Measurements from ENCODE around the gene UBA6. TPM values are rescaled to one million over a fixed set of nuclear protein-coding genes. Genes with fewer than 3 reads are reported as not detected.
"Not testable (repeated sequence)": the region's sequence is repeated elsewhere in the genome, so short reads cannot be mapped to it uniquely, and the experiment has no call there.

The UBA6 gene
- total RNA-seq, 1 experiment from 2014 or later, result 83.1 TPM

- intact Hi-C loops (cut with micrococcal nuclease), result no loop called here
- no peaks in the 10 kb centered on the region for H3K27me3 Mint-ChIP-seq (ENCODE audit: insufficient read depth, unreplicated experiment)
- H3K9me3 Mint-ChIP-seq (ENCODE audit: unreplicated experiment), result peaks cover 2% of the 10 kb centered on the region
- no peak for DNase-seq (ENCODE audit: unreplicated experiment)
- no peak overlapping the region for H3K27ac Mint-ChIP-seq (ENCODE audit: low read depth, unreplicated experiment)
- no peaks in the 10 kb centered on the region for H3K4me1 Mint-ChIP-seq (ENCODE audit: insufficient read depth, unreplicated experiment)
- ChIA-PET CTCF (no interaction called here), POLR2A (interaction anchor here (0.6 kb wide), 1 partner anchor 612 kb away, joined by 3 read pairs; no protein-coding TSS in a partner anchor)
- peaks cover 69% of the 10 kb centered on the region for H3K36me3 Mint-ChIP-seq (ENCODE audit: insufficient read depth, unreplicated experiment)
- TF ChIP-seq CTCF (IDR thresholded peaks at IDR 0.05; ENCODE audit: unreplicated experiment), result no peak
- H3K4me3 Mint-ChIP-seq (ENCODE audit: unreplicated experiment), result no peak overlapping the region
- BruUV-seq (replicated peaks), result no TSS peak
Measured at GRCh38 chr4:67659065-67659464, 41.9 kb downstream of the UBA6 start.

- BruUV-seq (replicated peaks), result no TSS peak
- Mint-ChIP-seq H3K9me3 (ENCODE audit: unreplicated experiment) (peaks cover 9% of the 10 kb centered on the region), H3K27ac (ENCODE audit: low read depth, unreplicated experiment) (no peak overlapping the region), H3K36me3 (ENCODE audit: insufficient read depth, unreplicated experiment) (peaks cover 72% of the 10 kb centered on the region), H3K4me3 (ENCODE audit: unreplicated experiment) (no peak overlapping the region), H3K27me3 (ENCODE audit: insufficient read depth, unreplicated experiment) (no peaks in the 10 kb centered on the region), H3K4me1 (ENCODE audit: insufficient read depth, unreplicated experiment) (no peaks in the 10 kb centered on the region)
- no peak for DNase-seq (ENCODE audit: unreplicated experiment)
- ChIA-PET POLR2A (no interaction called here), CTCF (interaction anchor here (0.7 kb wide), 1 partner anchor 71 kb away, joined by 3 read pairs; no protein-coding TSS in a partner anchor)
- no peak for TF ChIP-seq CTCF (IDR thresholded peaks at IDR 0.05; ENCODE audit: unreplicated experiment)
- intact Hi-C loops (cut with micrococcal nuclease), result no loop called here
Measured at GRCh38 chr4:67658302-67658701, 42.7 kb downstream of the UBA6 start.

GRCh38 chr4:67651536-67651935 lies 49.4 kb downstream of the UBA6 start:
- no peak overlapping the region for H3K27ac Mint-ChIP-seq (ENCODE audit: low read depth, unreplicated experiment)
- H3K4me3 Mint-ChIP-seq (ENCODE audit: unreplicated experiment), result no peak overlapping the region
- H3K9me3 Mint-ChIP-seq (ENCODE audit: unreplicated experiment), result peaks cover 9% of the 10 kb centered on the region
- BruUV-seq (replicated peaks), result no TSS peak
- no peak for DNase-seq (ENCODE audit: unreplicated experiment)
- TF ChIP-seq CTCF (IDR thresholded peaks at IDR 0.05; ENCODE audit: unreplicated experiment), result no peak
- CTCF ChIA-PET, result interaction anchor here (0.6 kb wide), 2 partner anchors 13 to 48 kb away, joined by 3 read pairs; no protein-coding TSS in a partner anchor
- H3K4me1 Mint-ChIP-seq (ENCODE audit: insufficient read depth, unreplicated experiment), result no peaks in the 10 kb centered on the region
- peaks cover 39% of the 10 kb centered on the region for H3K36me3 Mint-ChIP-seq (ENCODE audit: insufficient read depth, unreplicated experiment)
- no peaks in the 10 kb centered on the region for H3K27me3 Mint-ChIP-seq (ENCODE audit: insufficient read depth, unreplicated experiment)
- POLR2A ChIA-PET, result interaction anchor here (0.6 to 0.8 kb wide), 3 partner anchors 49 to 524 kb away, joined by 3 to 4 read pairs (median 3); partner anchors contain the start of gene UBA6
- intact Hi-C loops (cut with micrococcal nuclease), result no loop called here

- H3K9me3 Mint-ChIP-seq (ENCODE audit: unreplicated experiment), result no peaks in the 10 kb centered on the region
- no peak for TF ChIP-seq CTCF (IDR thresholded peaks at IDR 0.05; ENCODE audit: unreplicated experiment)
- DNase-seq (ENCODE audit: unreplicated experiment), result no peak
- POLR2A ChIA-PET, result no interaction called here
- no peak overlapping the region for H3K27ac Mint-ChIP-seq (ENCODE audit: low read depth, unreplicated experiment)
- intact Hi-C loops (cut with micrococcal nuclease), result no loop called here
- CTCF ChIA-PET, result interaction anchor here (1.0 kb wide), 1 partner anchor 9 kb away, joined by 3 read pairs; no protein-coding TSS in a partner anchor
- H3K4me1 Mint-ChIP-seq (ENCODE audit: insufficient read depth, unreplicated experiment), result no peaks in the 10 kb centered on the region
- H3K27me3 Mint-ChIP-seq (ENCODE audit: insufficient read depth, unreplicated experiment), result no peaks in the 10 kb centered on the region
- no peak overlapping the region for H3K4me3 Mint-ChIP-seq (ENCODE audit: unreplicated experiment)
- H3K36me3 Mint-ChIP-seq (ENCODE audit: insufficient read depth, unreplicated experiment), result peaks cover 44% of the 10 kb centered on the region
- no TSS peak for BruUV-seq (replicated peaks)
Measured at GRCh38 chr4:67638136-67638535, 62.8 kb downstream of the UBA6 start.

- H3K27me3 Mint-ChIP-seq (ENCODE audit: insufficient read depth, unreplicated experiment); H3K4me1 Mint-ChIP-seq (ENCODE audit: insufficient read depth, unreplicated experiment); H3K27ac Mint-ChIP-seq (ENCODE audit: low read depth, unreplicated experiment); H3K9me3 Mint-ChIP-seq (ENCODE audit: unreplicated experiment); BruUV-seq (replicated peaks); intact Hi-C loops (cut with micrococcal nuclease); CTCF ChIA-PET; POLR2A ChIA-PET; DNase-seq (ENCODE audit: unreplicated experiment); H3K4me3 Mint-ChIP-seq (ENCODE audit: unreplicated experiment): not testable (repeated sequence)
- peaks cover 53% of the 10 kb centered on the region for H3K36me3 Mint-ChIP-seq (ENCODE audit: insufficient read depth, unreplicated experiment)
Measured at GRCh38 chr4:67636978-67637377, 64.0 kb downstream of the UBA6 start.
